Right lobe of liver (tissue), 4 donors: Measurements from ENCODE around the gene SPIRE1.

ENCODE experiments used
- CTCF ChIP-seq, 4 donors: fragments of 200-600 bp in 3 of 4; fragments of 450-650 bp in 1 of 4; IDR thresholded peaks; one replicate each; pipeline versions ENCODE4 v1.5.1 to v1.8.0; 2016 to 2022; ENCODE audit warnings: antibody characterized with exemption in 4 of 4, mild to moderate bottlenecking in 2 of 4
- POLR2A ChIP-seq: fragments of 450-650 bp; IDR thresholded peaks from one replicate; pipeline ENCODE4 v1.6.1; 2017; ENCODE audit warnings: antibody characterized with exemption, mild to moderate bottlenecking
- donor health status: DM: no; HTN: no; CAD: no.
- donor health status: DM: no; HTN: no; CAD: no.
- donor health status: DM: no; HTN: yes; CAD: no.

- TF ChIP-seq CTCF (IDR thresholded peaks at IDR 0.05), result no peak
- no peak for TF ChIP-seq POLR2A
Observed at GRCh38 chr18:12540751-12541150, 117.2 kb downstream of the SPIRE1 start.
